Hypothalamus (tissue), 51 donors: ENCODE measurements around the gene DGKB.

ENCODE experiments used
- DNase-seq, 51 donors: peaks; one replicate each; lab custom pipeline; 2025; lab: John Stamatoyannopoulos, UW

The DGKB gene

GRCh38 chr7:14407246-14408015 lies 495.1 kb downstream of the DGKB start:
- DNase-seq: no peak

- DNase-seq: no peak
Observed at GRCh38 chr7:14403587-14403986, 499.0 kb downstream of the DGKB start.

GRCh38 chr7:14400271-14400670 lies 502.3 kb downstream of the DGKB start:
- no peak for DNase-seq

GRCh38 chr7:14398526-14398925 lies 504.0 kb downstream of the DGKB start:
- no peak for DNase-seq

GRCh38 chr7:14395860-14396259 lies 506.7 kb downstream of the DGKB start:
- DNase-seq: no peak

- no peak for DNase-seq
Observed at GRCh38 chr7:14394786-14395185, 507.8 kb downstream of the DGKB start.

- no peak for DNase-seq
Observed at GRCh38 chr7:14389595-14389994, 513.0 kb downstream of the DGKB start.

- DNase-seq: peak in 1 of 51 donors; percentile 1
Observed at GRCh38 chr7:14389181-14389591, 513.4 kb downstream of the DGKB start.

- no peak for DNase-seq
Observed at GRCh38 chr7:14385074-14385473, 517.5 kb downstream of the DGKB start.

- no peak for DNase-seq
Observed at GRCh38 chr7:14381936-14382335, 520.6 kb downstream of the DGKB start.

GRCh38 chr7:14381306-14381705 lies 521.2 kb downstream of the DGKB start:
- no peak for DNase-seq

GRCh38 chr7:14380881-14381280 lies 521.7 kb downstream of the DGKB start:
- no peak for DNase-seq

GRCh38 chr7:14377646-14378266 lies 524.8 kb downstream of the DGKB start:
- DNase-seq: no peak

GRCh38 chr7:14376711-14377110 lies 525.8 kb downstream of the DGKB start:
- DNase-seq: no peak

- no peak for DNase-seq
Observed at GRCh38 chr7:14375998-14376397, 526.6 kb downstream of the DGKB start.

GRCh38 chr7:14374336-14374735 lies 528.2 kb downstream of the DGKB start:
- peak in 1 of 51 donors; percentile 6 for DNase-seq

- DNase-seq: no peak
Observed at GRCh38 chr7:14368285-14368684, 534.3 kb downstream of the DGKB start.

- peak in 13 of 51 donors; percentile 1 to 16 (median 5) for DNase-seq
Observed at GRCh38 chr7:14351167-14351566, 551.4 kb downstream of the DGKB start.

GRCh38 chr7:14341200-14341775 lies 561.3 kb downstream of the DGKB start:
- no peak for DNase-seq

- no peak for DNase-seq
Observed at GRCh38 chr7:14340393-14341074, 562.0 kb downstream of the DGKB start.

GRCh38 chr7:14339861-14340260 lies 562.7 kb downstream of the DGKB start:
- DNase-seq: peak in 1 of 51 donors; percentile 4
